GM12865 (cell line): ENCODE data around the gene NAA60.

ENCODE experiments used
- DNase-seq: peaks from one replicate; pipeline ENCODE4 v3.0.0; 2010; ENCODE audit warnings: low read depth
- H3K4me3 ChIP-seq: 2 replicates; pipeline ENCODE4 v1.5.1; 2011; ENCODE audit warnings: mild to moderate bottlenecking, low read depth, low read length, control low read depth
- TF ChIP-seq, protein P1 (sequence below): IDR thresholded peaks from 2 replicates; pipeline ENCODE4 v1.5.1; 2011; ENCODE audit warnings: low read length, control low read depth, low read depth, inconsistent platforms; ENCODE audit not compliant: insufficient read depth; ENCODE audit errors: missing control alignments

Gene NAA60

GRCh38 chr16:3490911-3491629 is 47.6 kb downstream of the NAA60 start:
- no peak for DNase-seq
- no peak overlapping the region for H3K4me3 ChIP-seq
- TF ChIP-seq, protein P1, sequence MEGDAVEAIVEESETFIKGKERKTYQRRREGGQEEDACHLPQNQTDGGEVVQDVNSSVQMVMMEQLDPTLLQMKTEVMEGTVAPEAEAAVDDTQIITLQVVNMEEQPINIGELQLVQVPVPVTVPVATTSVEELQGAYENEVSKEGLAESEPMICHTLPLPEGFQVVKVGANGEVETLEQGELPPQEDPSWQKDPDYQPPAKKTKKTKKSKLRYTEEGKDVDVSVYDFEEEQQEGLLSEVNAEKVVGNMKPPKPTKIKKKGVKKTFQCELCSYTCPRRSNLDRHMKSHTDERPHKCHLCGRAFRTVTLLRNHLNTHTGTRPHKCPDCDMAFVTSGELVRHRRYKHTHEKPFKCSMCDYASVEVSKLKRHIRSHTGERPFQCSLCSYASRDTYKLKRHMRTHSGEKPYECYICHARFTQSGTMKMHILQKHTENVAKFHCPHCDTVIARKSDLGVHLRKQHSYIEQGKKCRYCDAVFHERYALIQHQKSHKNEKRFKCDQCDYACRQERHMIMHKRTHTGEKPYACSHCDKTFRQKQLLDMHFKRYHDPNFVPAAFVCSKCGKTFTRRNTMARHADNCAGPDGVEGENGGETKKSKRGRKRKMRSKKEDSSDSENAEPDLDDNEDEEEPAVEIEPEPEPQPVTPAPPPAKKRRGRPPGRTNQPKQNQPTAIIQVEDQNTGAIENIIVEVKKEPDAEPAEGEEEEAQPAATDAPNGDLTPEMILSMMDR, result no peak

GRCh38 chr16:3492356-3492755 is 48.9 kb downstream of the NAA60 start:
- TF ChIP-seq, protein P1, result no peak
- DNase-seq, result no peak

DNA sequence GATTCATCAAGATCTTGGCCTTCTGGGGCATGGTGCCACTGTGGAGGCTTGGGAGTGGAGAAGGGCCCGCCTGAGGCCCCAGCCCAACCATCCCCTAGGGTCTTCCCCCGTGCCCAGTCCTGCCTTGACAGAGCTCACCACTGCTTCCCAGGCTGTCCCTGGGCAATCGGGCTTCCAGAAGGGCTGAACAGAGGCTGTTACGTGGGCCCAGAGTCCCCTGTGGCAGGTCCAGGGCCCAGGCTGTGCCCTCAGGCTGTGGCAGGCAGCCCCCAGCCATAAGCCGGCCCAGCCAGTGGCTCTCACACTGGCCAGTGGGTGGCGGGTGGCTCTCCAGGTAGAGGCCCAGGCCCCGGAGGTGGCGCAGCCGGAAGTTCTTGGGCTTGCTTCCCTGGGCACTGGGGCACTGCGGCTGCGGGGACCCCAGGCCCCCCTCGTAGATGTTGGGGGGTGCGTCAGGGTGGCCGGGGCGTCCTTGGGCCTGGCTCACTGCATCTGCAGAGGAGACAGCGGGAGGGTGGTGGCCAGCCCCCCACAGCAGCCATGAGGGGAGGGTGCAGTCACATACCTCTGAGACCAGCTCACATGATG is 51.0 kb downstream of the NAA60 start:
- DNase-seq, result no peak
- TF ChIP-seq, protein P1, result no peak
- no peak overlapping the region for H3K4me3 ChIP-seq

More at GRCh38 chr16:3492356-3492755, 48.9 kb downstream of the NAA60 start:
- no peak overlapping the region for H3K4me3 ChIP-seq

DNA sequence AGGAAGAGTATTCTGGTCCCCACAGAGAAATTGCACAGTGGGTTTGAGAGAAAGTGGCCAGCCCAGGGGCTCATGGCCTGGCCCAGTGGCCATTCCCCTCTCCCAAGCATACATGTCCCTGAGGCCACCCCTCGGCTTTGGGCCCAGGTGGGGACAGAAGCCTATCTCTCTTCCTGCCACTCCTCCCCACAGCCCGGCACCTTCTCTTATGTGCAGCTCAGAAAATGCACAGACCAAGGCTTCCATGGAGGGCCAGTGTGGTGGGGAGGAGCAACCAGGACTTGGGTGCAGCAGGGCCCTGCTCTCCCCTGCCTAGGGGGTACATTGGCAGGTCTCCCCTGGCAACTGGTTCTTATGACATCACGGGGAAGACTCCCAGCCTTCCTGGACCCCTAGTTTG is 51.7 kb downstream of the NAA60 start, which contains the start of gene C16orf90:
C16orf90 (minus strand) TSS at position 314 of the 400 bp plus-strand sequence; CDS start at position 246, 68 bp downstream.
- H3K4me3 ChIP-seq, result no peak within 1 kb of the TSS
- TF ChIP-seq, protein P1, result no peak
- no peak for DNase-seq

DNA sequence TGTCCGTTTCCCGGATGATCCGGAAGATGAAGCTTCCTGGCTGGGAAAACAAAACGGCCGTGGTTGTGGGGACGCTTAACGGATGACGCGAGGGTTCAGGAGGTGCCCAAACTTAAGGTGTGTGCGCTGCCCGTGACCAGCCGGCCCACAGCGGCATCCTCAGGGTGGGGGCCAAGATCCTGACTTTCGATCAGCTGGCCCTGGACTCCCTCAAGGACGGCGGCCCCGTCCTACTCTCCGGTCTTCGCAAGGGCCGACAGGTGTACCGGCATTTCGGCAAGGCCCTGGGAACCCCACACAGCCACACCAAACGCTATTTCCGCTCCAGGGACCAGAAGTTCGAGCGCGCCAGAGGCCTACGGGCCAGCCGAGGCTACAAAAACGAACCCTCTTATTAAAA is 52.9 kb downstream of the NAA60 start:
- TF ChIP-seq, protein P1, result no peak
- no peak overlapping the region for H3K4me3 ChIP-seq
- no peak for DNase-seq

GRCh38 chr16:3497771-3498170 is 54.3 kb downstream of the NAA60 start:
- no peak overlapping the region for H3K4me3 ChIP-seq
- no peak for DNase-seq
- TF ChIP-seq, protein P1, result no peak
